GM12892 (cell line): ENCODE measurements around the gene COPB1.

ENCODE experiments used
- DNase-seq: peaks from one replicate; pipeline ENCODE4 v3.0.0; 2011; ENCODE audit not compliant: insufficient read length
- FAIRE-seq: peaks from 2 replicates; lab custom pipeline; 2011; peaks lifted over from hg19 to GRCh38; lab: Jason Lieb, UNC
- POLR2A ChIP-seq: IDR thresholded peaks from 2 replicates; pipeline ENCODE4 v1.6.1; 2011; ENCODE audit warnings: low read depth, low read length, control low read depth
- POLR2AphosphoS5 ChIP-seq: IDR thresholded peaks from 2 replicates; pipeline ENCODE4 v1.6.1; 2011; ENCODE audit warnings: low read depth, low read length, control low read depth
- TAF1 ChIP-seq: IDR thresholded peaks from 2 replicates; pipeline ENCODE4 v1.6.1; 2011; ENCODE audit warnings: low read depth, mild to moderate bottlenecking, control low read depth, low read length, borderline replicate concordance

The COPB1 gene

DNA sequence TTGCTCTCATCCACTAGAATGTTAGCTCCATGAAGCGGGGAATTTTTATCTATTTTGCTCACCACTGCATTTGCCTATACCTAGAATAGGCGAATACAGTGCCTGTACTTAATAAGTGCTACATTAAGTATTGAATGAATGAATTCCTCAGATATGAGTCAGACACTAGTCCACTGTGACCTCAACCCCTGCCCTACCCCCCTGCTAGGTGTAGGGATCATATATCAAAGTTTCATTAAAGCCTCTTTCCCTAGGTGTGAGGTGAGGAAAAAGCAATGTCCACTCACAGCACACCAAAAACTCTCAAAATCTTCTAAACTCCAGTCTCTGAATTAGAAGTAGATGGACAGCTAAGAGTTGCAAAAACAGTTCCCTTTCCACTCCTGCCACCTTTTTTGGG lies 30.3 kb upstream of the COPB1 start:
- TF ChIP-seq TAF1 (no peak), POLR2AphosphoS5 (no peak), POLR2A (no peak)
- no peak for FAIRE-seq
- DNase-seq, result no peak

GRCh38 chr11:14529321-14529720 lies 29.7 kb upstream of the COPB1 start:
- FAIRE-seq, result peak; percentile 66
- no peak for DNase-seq
- TF ChIP-seq POLR2AphosphoS5 (no peak), POLR2A (no peak), TAF1 (no peak)

DNA sequence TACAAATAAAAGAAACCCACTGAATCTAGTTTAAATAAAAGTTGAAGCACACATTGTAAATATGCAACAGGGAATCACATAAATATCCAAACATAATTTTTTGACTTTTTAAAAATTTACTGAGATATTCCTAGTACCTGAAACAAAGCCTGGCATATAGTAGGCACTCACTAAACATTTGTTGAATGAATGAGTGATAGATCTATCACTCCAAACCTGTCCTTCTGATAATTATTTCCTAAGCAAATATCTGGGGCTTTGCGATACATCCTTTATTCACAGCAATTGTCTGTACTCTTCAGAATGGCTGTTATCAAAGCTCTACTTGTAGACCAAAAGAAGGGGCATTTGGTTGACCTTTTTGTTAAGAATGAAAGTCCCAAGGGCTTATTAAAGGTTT lies 23.2 kb upstream of the COPB1 start:
- TF ChIP-seq POLR2A, result no peak
- TF ChIP-seq TAF1, result no peak
- TF ChIP-seq POLR2AphosphoS5, result no peak
- DNase-seq (no peak), FAIRE-seq (no peak)

DNA sequence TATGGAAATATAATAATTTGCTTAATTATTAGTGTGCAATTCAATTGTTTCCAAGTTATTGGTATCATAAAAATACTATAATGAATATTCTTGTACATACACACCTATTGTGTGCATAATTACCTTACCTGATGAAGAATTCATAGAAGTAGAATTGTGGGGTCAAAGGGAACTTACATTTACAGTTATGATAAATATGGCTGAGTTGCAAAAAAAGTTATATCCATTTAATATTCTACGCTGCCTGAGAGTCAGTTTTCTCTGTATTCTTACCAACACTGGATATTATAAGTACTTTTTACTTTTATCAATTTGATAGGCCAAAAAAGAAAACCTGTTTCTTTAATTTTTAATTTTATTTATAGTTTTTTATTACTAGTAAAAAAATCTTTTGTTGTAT lies 22.6 kb upstream of the COPB1 start:
- no peak for DNase-seq
- no peak for FAIRE-seq
- TF ChIP-seq TAF1 (no peak), POLR2A (no peak), POLR2AphosphoS5 (no peak)

GRCh38 chr11:14520747-14521151 lies 21.1 kb upstream of the COPB1 start:
- FAIRE-seq (no peak), DNase-seq (no peak)
- TF ChIP-seq TAF1, result no peak
- TF ChIP-seq POLR2A, result no peak
- TF ChIP-seq POLR2AphosphoS5, result no peak

DNA sequence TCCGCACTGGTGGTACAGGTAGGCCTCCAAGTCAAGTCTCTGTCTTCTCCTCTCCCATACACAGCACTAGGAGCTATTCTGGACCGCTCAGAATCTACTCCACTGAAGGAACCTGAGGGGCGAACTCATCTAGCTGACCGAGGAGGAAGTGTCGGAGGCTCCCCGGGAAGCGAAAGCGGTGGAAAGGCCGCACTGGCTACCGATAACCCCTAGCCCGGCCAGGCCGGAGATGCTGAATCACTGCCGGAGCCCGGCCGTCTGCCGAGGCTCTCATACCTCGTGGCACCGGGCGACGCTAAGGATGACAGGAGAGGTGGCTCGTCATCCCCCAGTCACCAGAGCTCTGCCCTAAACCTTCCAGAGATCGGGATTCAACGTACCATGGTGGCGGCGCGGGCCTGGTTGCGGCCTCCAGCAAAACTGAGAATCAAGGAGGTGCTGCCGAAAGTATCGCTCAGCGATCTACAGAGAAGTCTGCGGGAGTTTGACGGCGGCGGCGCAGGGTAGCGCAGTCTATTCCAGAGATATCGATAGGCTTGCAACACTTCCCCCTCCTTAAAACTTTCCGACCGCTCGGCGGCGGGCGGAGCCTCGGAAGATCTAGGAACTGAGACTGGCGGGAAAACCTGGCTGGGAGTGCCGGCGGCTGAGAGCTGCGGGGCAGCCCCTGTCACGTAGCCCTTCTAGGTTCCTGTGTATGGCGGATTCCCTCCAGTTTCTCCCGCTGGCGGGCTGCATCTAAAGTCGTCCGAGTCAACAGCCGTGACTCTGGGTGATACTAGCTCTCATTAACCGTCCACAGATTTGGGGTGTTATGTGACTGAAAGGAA lies 20.5 kb upstream of the COPB1 start, which contains the start of gene PSMA1:
Gene PSMA1, minus strand, starts transcription at position 470 of the 830 bp plus-strand sequence. Its CDS starts 87 bp downstream, at position 383.
- DNase-seq (peak; percentile 69), FAIRE-seq (peak; percentile 98)
- peak; percentile 79 for TF ChIP-seq POLR2AphosphoS5
- peak; percentile 55; the same call in 1 of the 2 replicates for TF ChIP-seq TAF1
- TF ChIP-seq POLR2A, result peak; percentile 80; the same call in 1 of the 2 replicates

GRCh38 chr11:14519597-14519916 lies 19.9 kb upstream of the COPB1 start:
- FAIRE-seq, result peak; percentile 89
- TF ChIP-seq TAF1 (no peak), POLR2A (no peak), POLR2AphosphoS5 (no peak)
- DNase-seq, result no peak

DNA sequence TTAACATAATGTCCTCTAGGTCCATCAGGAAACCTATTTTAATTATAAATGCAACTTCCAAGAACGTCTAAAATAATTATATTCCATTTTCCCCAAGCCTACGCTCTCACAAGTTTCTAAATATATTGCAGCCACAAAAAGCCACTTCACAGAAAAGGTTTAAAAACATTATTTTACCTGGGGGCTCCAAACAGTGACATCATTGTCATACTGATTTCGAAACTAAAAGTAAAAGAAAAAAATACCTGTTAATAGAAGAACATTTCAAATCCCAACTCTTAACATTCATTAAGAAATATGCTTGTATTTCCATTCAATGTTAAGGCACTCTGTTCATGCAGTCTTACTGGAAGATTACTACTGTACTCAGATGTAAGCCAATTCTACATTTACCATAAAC lies 19.2 kb upstream of the COPB1 start:
- no peak for TF ChIP-seq POLR2A
- DNase-seq (no peak), FAIRE-seq (no peak)

DNA sequence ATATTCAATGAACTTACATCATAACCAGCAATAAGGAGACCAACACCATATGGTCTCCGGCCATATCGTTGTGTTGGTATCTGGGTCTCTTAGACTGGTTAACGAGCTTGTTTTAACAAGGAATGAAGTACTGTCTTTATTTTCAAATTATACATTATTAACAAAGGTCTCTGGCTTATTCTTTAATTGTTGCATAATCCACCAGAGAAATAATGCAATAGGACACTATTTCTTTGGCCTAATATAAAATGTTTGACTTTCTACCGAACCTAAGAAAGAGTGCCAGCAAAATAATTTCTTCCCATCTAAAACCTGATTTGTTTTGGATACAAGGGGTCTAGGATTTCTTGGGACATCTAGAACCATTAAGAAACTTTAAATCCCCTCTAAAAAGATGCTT lies 14.2 kb upstream of the COPB1 start:
- no peak for DNase-seq
- no peak for FAIRE-seq
- TF ChIP-seq POLR2A, result no peak
- TF ChIP-seq TAF1, result no peak
- TF ChIP-seq POLR2AphosphoS5, result no peak

DNA sequence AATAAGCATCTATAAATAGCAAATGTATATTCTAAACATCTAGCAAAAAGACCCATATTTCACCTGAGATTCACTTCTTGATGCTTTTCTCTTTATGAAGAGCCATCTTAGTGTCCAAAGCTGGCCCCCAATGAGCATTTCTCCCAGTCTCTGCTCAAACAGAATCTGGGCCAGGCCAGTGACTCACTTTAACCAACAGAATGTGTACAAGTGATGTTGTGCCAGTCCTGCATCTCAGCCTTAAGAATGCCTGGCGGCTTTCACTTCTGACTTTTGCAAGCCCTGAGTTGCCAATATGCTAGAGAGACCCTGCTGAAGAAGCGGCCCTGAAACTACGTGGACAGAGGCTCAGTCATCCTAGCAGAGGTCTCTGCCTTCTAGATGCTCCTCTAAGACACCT lies 6.9 kb upstream of the COPB1 start:
- FAIRE-seq (no peak), DNase-seq (no peak)
- no peak for TF ChIP-seq TAF1
- no peak for TF ChIP-seq POLR2AphosphoS5
- no peak for TF ChIP-seq POLR2A

- TF ChIP-seq TAF1, result no peak
- no peak; the same call in 1 of the 2 replicates for TF ChIP-seq POLR2AphosphoS5
- no peak for TF ChIP-seq POLR2A
- FAIRE-seq (no peak), DNase-seq (no peak)
Measured at GRCh38 chr11:14503023-14503422, 3.4 kb upstream of the COPB1 start.

GRCh38 chr11:14502039-14502438 lies 2.4 kb upstream of the COPB1 start:
- FAIRE-seq (no peak), DNase-seq (no peak)
- no peak for TF ChIP-seq POLR2AphosphoS5
- TF ChIP-seq POLR2A, result no peak
- no peak for TF ChIP-seq TAF1

DNA sequence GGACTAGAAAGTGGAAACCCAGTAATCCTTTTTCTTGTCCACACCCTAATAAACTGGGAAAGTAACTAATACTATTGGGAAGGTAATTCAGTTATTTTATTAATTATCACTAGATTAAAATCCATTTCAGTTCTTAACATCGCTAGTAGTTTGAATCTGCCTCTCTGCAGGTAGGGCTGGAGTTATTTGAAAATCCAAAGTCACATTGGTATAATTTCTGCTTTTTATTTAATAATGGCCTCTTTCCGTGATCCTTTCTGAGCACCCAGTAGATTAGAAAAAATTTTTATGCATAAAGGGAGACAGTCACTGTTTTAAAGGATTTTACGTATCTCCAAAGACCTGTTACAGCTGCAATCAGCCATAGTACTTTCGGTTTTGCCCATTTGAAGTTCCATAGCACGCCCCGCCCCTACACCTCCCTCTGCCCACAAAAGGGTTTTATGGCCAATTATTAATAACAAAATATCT lies 605 bp upstream of the COPB1 start:
- FAIRE-seq (peak; percentile 83), DNase-seq (no peak)

More for the DNA sequence above, 605 bp upstream of the COPB1 start:
- TF ChIP-seq TAF1, result no peak
